HFF-Myc (cell line): ENCODE measurements around the gene CYRIA.

Source experiments
- DNase-seq: peaks from one replicate; pipeline ENCODE4 v3.0.0-alpha.2; 2011; ENCODE audit warnings: low read depth; ENCODE audit errors: extremely low read depth
- H3K4me3 ChIP-seq: replicated peaks from 2 replicates; pipeline ENCODE4 v1.5.1; 2011; ENCODE audit warnings: low read depth, mild to moderate bottlenecking, control low read depth, low read length
- CTCF ChIP-seq: IDR thresholded peaks from 2 replicates; pipeline ENCODE4 v1.5.1; 2012; ENCODE audit warnings: mild to moderate bottlenecking, low read depth, low read length, control low read depth; ENCODE audit errors: missing control alignments

CYRIA gene

GRCh38 chr2:16626997-16627605 lies 38.5 kb downstream of the CYRIA start:
- H3K4me3 ChIP-seq, result no peak overlapping the region
- no peak for TF ChIP-seq CTCF
- no peak for DNase-seq

- no peak for TF ChIP-seq CTCF
- no peak for DNase-seq
- no peak overlapping the region for H3K4me3 ChIP-seq
Measured at GRCh38 chr2:16626497-16626896, 39.1 kb downstream of the CYRIA start.

- no peak overlapping the region for H3K4me3 ChIP-seq
- no peak for TF ChIP-seq CTCF
- no peak for DNase-seq
Measured at GRCh38 chr2:16625759-16626158, 39.9 kb downstream of the CYRIA start.

- no peak for DNase-seq
- TF ChIP-seq CTCF, result no peak
- H3K4me3 ChIP-seq, result no peak overlapping the region
Measured at GRCh38 chr2:16625201-16625729, 40.4 kb downstream of the CYRIA start.

GRCh38 chr2:16624436-16624780 lies 41.2 kb downstream of the CYRIA start:
- DNase-seq, result no peak
- H3K4me3 ChIP-seq, result no peak overlapping the region
- TF ChIP-seq CTCF, result no peak

GRCh38 chr2:16623564-16624435 lies 41.8 kb downstream of the CYRIA start:
- no peak for DNase-seq
- TF ChIP-seq CTCF, result no peak
- H3K4me3 ChIP-seq, result no peak overlapping the region
